ENCODE data around the gene MITF. TPM values are rescaled to one million over a fixed set of nuclear protein-coding genes. Genes with fewer than 3 reads are reported as not detected.

MITF gene
- total and polyA plus RNA-seq, 3 donors from 2014 or later, result 5.5 to 9.0 (median 5.8) TPM

GRCh38 chr3:69761896-69762767 lies 22.9 kb downstream of the MITF start:
- TF ChIP-seq CTCF (IDR thresholded peaks at IDR 0.05) (no peak), POLR2A (IDR thresholded peaks at IDR 0.05) (no peak)
- Histone ChIP-seq H3K4me1 (peaks cover 2% of the 10 kb centered on the region), H3K9me3 (no peaks in the 10 kb centered on the region), H3K27ac (no peak overlapping the region), H3K36me3 (ENCODE audit: low read depth, missing control alignments) (no peaks in the 10 kb centered on the region), H3K4me3 (no peak overlapping the region), H3K27me3 (no peaks in the 10 kb centered on the region)
- no peak for DNase-seq
- intact Hi-C loops (cut with DNase I; ENCODE audit: low total_unique reads), result no loop called here
- 69 to 71% methylated on average over 2 of the region's 2 CpGs for WGBS, 2 donors

- Histone ChIP-seq H3K9me3 (no peaks in the 10 kb centered on the region), H3K36me3 (ENCODE audit: low read depth, missing control alignments) (no peaks in the 10 kb centered on the region), H3K4me3 (no peak overlapping the region), H3K4me1 (peaks cover 2% of the 10 kb centered on the region), H3K27ac (peak overlapping the region in 1 of 2 donors; percentile 68), H3K27me3 (no peaks in the 10 kb centered on the region)
- intact Hi-C loops (cut with DNase I; ENCODE audit: low total_unique reads), result no loop called here
- DNase-seq, result no peak
- TF ChIP-seq POLR2A (IDR thresholded peaks at IDR 0.05), result no peak
- TF ChIP-seq CTCF (IDR thresholded peaks at IDR 0.05), result no peak
- WGBS, 2 donors, result 56 to 70% methylated on average over 1 of the region's 1 CpG
Measured at GRCh38 chr3:69762768-69763229, 23.5 kb downstream of the MITF start.

- no peaks in the 10 kb centered on the region for H3K4me1 ChIP-seq
- WGBS, 2 donors, result 58 to 70% methylated on average over 8 of the region's 8 CpGs
- H3K27me3 ChIP-seq, result no peaks in the 10 kb centered on the region
- intact Hi-C loops (cut with DNase I; ENCODE audit: low total_unique reads), result no loop called here
- no peak overlapping the region for H3K4me3 ChIP-seq
- DNase-seq, result peak; percentile 24
- H3K9me3 ChIP-seq, result no peaks in the 10 kb centered on the region
- TF ChIP-seq POLR2A (IDR thresholded peaks at IDR 0.05), result no peak
- TF ChIP-seq CTCF (IDR thresholded peaks at IDR 0.05), result no peak
- H3K27ac ChIP-seq, result peak overlapping the region; percentile 15 to 68
- no peaks in the 10 kb centered on the region for H3K36me3 ChIP-seq (ENCODE audit: low read depth, missing control alignments)
Measured at GRCh38 chr3:69763458-69763857, 24.2 kb downstream of the MITF start.

GRCh38 chr3:69764121-69764741 lies 25.0 kb downstream of the MITF start:
- no peak for DNase-seq
- WGBS, 2 donors, result 54 to 60% methylated on average over 3 of the region's 3 CpGs
- TF ChIP-seq CTCF (IDR thresholded peaks at IDR 0.05), result no peak
- no peak for TF ChIP-seq POLR2A (IDR thresholded peaks at IDR 0.05)
- Histone ChIP-seq H3K9me3 (no peaks in the 10 kb centered on the region), H3K27me3 (no peaks in the 10 kb centered on the region), H3K4me1 (no peaks in the 10 kb centered on the region), H3K36me3 (ENCODE audit: low read depth, missing control alignments) (no peaks in the 10 kb centered on the region), H3K27ac (peak overlapping the region in 1 of 2 donors; percentile 68), H3K4me3 (no peak overlapping the region)
- intact Hi-C loops (cut with DNase I; ENCODE audit: low total_unique reads), result no loop called here
